Measurements from ENCODE around the gene DDX11.
"Not testable (repeated sequence)": the region's sequence is repeated elsewhere in the genome, so short reads cannot be mapped to it uniquely, and the experiment has no call there.

Gene DDX11

GRCh38 chr12:31037931-31038330, 35.7 kb upstream of the DDX11 start:
- Mint-ChIP-seq H3K36me3 (ENCODE audit: insufficient read depth) (peaks cover 2% of the 10 kb centered on the region), H3K4me3 (no peak overlapping the region), H3K9me3 (no peaks in the 10 kb centered on the region), H3K27ac (ENCODE audit: low read depth) (no peak overlapping the region), H3K4me1 (no peaks in the 10 kb centered on the region), H3K27me3 (peaks cover 41% of the 10 kb centered on the region)
- no peak for DNase-seq (ENCODE audit: low spot score in 2 of 2)
- no peak for ATAC-seq (replicated peaks; ENCODE audit: extremely low read depth, poor library complexity, severe bottlenecking)

GRCh38 chr12:31041033-31041564, 32.6 kb upstream of the DDX11 start:
- Mint-ChIP-seq H3K4me3 (no peak overlapping the region), H3K36me3 (ENCODE audit: insufficient read depth) (no peaks in the 10 kb centered on the region), H3K27me3 (peaks cover 24% of the 10 kb centered on the region), H3K4me1 (no peaks in the 10 kb centered on the region), H3K9me3 (no peaks in the 10 kb centered on the region), H3K27ac (ENCODE audit: low read depth) (no peak overlapping the region)
- ATAC-seq (replicated peaks; ENCODE audit: extremely low read depth, poor library complexity, severe bottlenecking) (no peak), DNase-seq (ENCODE audit: low spot score in 2 of 2) (no peak)

- not testable (repeated sequence) for DNase-seq (ENCODE audit: low spot score in 2 of 2); H3K4me3 Mint-ChIP-seq; H3K4me1 Mint-ChIP-seq; H3K27me3 Mint-ChIP-seq; H3K36me3 Mint-ChIP-seq (ENCODE audit: insufficient read depth); ATAC-seq (replicated peaks; ENCODE audit: extremely low read depth, poor library complexity, severe bottlenecking); H3K9me3 Mint-ChIP-seq; H3K27ac Mint-ChIP-seq (ENCODE audit: low read depth)
Measured at GRCh38 chr12:31050143-31050542, 23.5 kb upstream of the DDX11 start.

- DNase-seq (ENCODE audit: low spot score in 2 of 2); H3K27me3 Mint-ChIP-seq; H3K4me1 Mint-ChIP-seq; H3K27ac Mint-ChIP-seq (ENCODE audit: low read depth); H3K9me3 Mint-ChIP-seq; H3K4me3 Mint-ChIP-seq; ATAC-seq (replicated peaks; ENCODE audit: extremely low read depth, poor library complexity, severe bottlenecking); H3K36me3 Mint-ChIP-seq (ENCODE audit: insufficient read depth): not testable (repeated sequence)
Measured at GRCh38 chr12:31050548-31050947, 23.1 kb upstream of the DDX11 start.

- not testable (repeated sequence) for H3K27me3 Mint-ChIP-seq; H3K27ac Mint-ChIP-seq (ENCODE audit: low read depth); H3K9me3 Mint-ChIP-seq; H3K4me3 Mint-ChIP-seq; DNase-seq (ENCODE audit: low spot score in 2 of 2); H3K4me1 Mint-ChIP-seq; H3K36me3 Mint-ChIP-seq (ENCODE audit: insufficient read depth)
- ATAC-seq (replicated peaks; ENCODE audit: extremely low read depth, poor library complexity, severe bottlenecking): peak; percentile 36
Measured at GRCh38 chr12:31051692-31052091, 22.0 kb upstream of the DDX11 start.

GRCh38 chr12:31052121-31052520, 21.5 kb upstream of the DDX11 start:
- not testable (repeated sequence) for DNase-seq (ENCODE audit: low spot score in 2 of 2); H3K4me3 Mint-ChIP-seq; H3K9me3 Mint-ChIP-seq; H3K27ac Mint-ChIP-seq (ENCODE audit: low read depth); H3K4me1 Mint-ChIP-seq; ATAC-seq (replicated peaks; ENCODE audit: extremely low read depth, poor library complexity, severe bottlenecking); H3K27me3 Mint-ChIP-seq; H3K36me3 Mint-ChIP-seq (ENCODE audit: insufficient read depth)

GRCh38 chr12:31052666-31053439, 20.8 kb upstream of the DDX11 start:
- not testable (repeated sequence) for H3K27ac Mint-ChIP-seq (ENCODE audit: low read depth); H3K27me3 Mint-ChIP-seq

GRCh38 chr12:31053944-31054343, 19.7 kb upstream of the DDX11 start:
- H3K9me3 Mint-ChIP-seq; H3K27me3 Mint-ChIP-seq; H3K4me1 Mint-ChIP-seq; ATAC-seq (replicated peaks; ENCODE audit: extremely low read depth, poor library complexity, severe bottlenecking); H3K27ac Mint-ChIP-seq (ENCODE audit: low read depth); H3K4me3 Mint-ChIP-seq; H3K36me3 Mint-ChIP-seq (ENCODE audit: insufficient read depth); DNase-seq (ENCODE audit: low spot score in 2 of 2): not testable (repeated sequence)

More at GRCh38 chr12:31052666-31053439, 20.8 kb upstream of the DDX11 start:
- ATAC-seq (replicated peaks; ENCODE audit: extremely low read depth, poor library complexity, severe bottlenecking); DNase-seq (ENCODE audit: low spot score in 2 of 2); H3K4me1 Mint-ChIP-seq; H3K36me3 Mint-ChIP-seq (ENCODE audit: insufficient read depth); H3K4me3 Mint-ChIP-seq; H3K9me3 Mint-ChIP-seq: not testable (repeated sequence)

- Mint-ChIP-seq H3K27ac (ENCODE audit: low read depth) (no peak overlapping the region), H3K9me3 (no peaks in the 10 kb centered on the region), H3K4me3 (no peak overlapping the region), H3K4me1 (no peaks in the 10 kb centered on the region), H3K27me3 (no peaks in the 10 kb centered on the region), H3K36me3 (ENCODE audit: insufficient read depth) (no peaks in the 10 kb centered on the region)
- ATAC-seq (replicated peaks; ENCODE audit: extremely low read depth, poor library complexity, severe bottlenecking): no peak
- DNase-seq (ENCODE audit: low spot score in 2 of 2): no peak
Measured at GRCh38 chr12:31057671-31058070, 16.0 kb upstream of the DDX11 start.

GRCh38 chr12:31066196-31066595, 7.5 kb upstream of the DDX11 start:
- not testable (repeated sequence) for H3K9me3 Mint-ChIP-seq; H3K4me3 Mint-ChIP-seq; H3K27ac Mint-ChIP-seq (ENCODE audit: low read depth); H3K27me3 Mint-ChIP-seq; ATAC-seq (replicated peaks; ENCODE audit: extremely low read depth, poor library complexity, severe bottlenecking); DNase-seq (ENCODE audit: low spot score in 2 of 2); H3K36me3 Mint-ChIP-seq (ENCODE audit: insufficient read depth); H3K4me1 Mint-ChIP-seq

- DNase-seq (ENCODE audit: low spot score in 2 of 2); H3K36me3 Mint-ChIP-seq (ENCODE audit: insufficient read depth); H3K27ac Mint-ChIP-seq (ENCODE audit: low read depth); H3K4me1 Mint-ChIP-seq; H3K27me3 Mint-ChIP-seq; ATAC-seq (replicated peaks; ENCODE audit: extremely low read depth, poor library complexity, severe bottlenecking); H3K9me3 Mint-ChIP-seq; H3K4me3 Mint-ChIP-seq: not testable (repeated sequence)
Measured at GRCh38 chr12:31067656-31068055, 6.0 kb upstream of the DDX11 start.

GRCh38 chr12:31070971-31071740, 2.5 kb upstream of the DDX11 start:
- H3K4me1 Mint-ChIP-seq: peaks cover 13% of the 10 kb centered on the region
- not testable (repeated sequence) for ATAC-seq (replicated peaks; ENCODE audit: extremely low read depth, poor library complexity, severe bottlenecking)

GRCh38 chr12:31072962-31073361, 698 bp upstream of the DDX11 start:
- Mint-ChIP-seq H3K4me1 (peaks cover 13% of the 10 kb centered on the region), H3K27ac (ENCODE audit: low read depth) (peak overlapping the region; percentile 83), H3K4me3 (peak overlapping the region; percentile 97), H3K36me3 (ENCODE audit: insufficient read depth) (peaks cover 12% of the 10 kb centered on the region)
- H3K9me3 Mint-ChIP-seq; DNase-seq (ENCODE audit: low spot score in 2 of 2); ATAC-seq (replicated peaks; ENCODE audit: extremely low read depth, poor library complexity, severe bottlenecking); H3K27me3 Mint-ChIP-seq: not testable (repeated sequence)

More at GRCh38 chr12:31070971-31071740, 2.5 kb upstream of the DDX11 start:
- H3K36me3 Mint-ChIP-seq (ENCODE audit: insufficient read depth): peaks cover 12% of the 10 kb centered on the region
- not testable (repeated sequence) for DNase-seq (ENCODE audit: low spot score in 2 of 2); H3K9me3 Mint-ChIP-seq; H3K27me3 Mint-ChIP-seq; H3K4me3 Mint-ChIP-seq; H3K27ac Mint-ChIP-seq (ENCODE audit: low read depth)
